B cell (primary cell): ENCODE measurements around the gene STAP2. TPM values are rescaled to one million over a fixed set of nuclear protein-coding genes. Genes with fewer than 3 reads are reported as not detected.
"Not testable (repeated sequence)": the region's sequence is repeated elsewhere in the genome, so short reads cannot be mapped to it uniquely, and the experiment has no call there.

Source experiments
- ATAC-seq: fragments of 200-7000 bp; cut with Tn5 transposase; one replicate; pipeline ENCODE4 v1.10.0; 2021; ENCODE audit warnings: low read depth, mild to moderate bottlenecking, moderate number of reproducible peaks, moderate library complexity
- CTCF ChIA-PET: fragments of 350-600 bp; sonication (Branson Sonifier 250); formaldehyde crosslinking; loops from one replicate; lab custom pipeline; 2021; ENCODE audit warnings: antibody characterized with exemption, inconsistent platforms; lab: Charles Lee
- POLR2A ChIA-PET: fragments of 350-600 bp; sonication (Branson Sonifier 250); formaldehyde crosslinking; loops from one replicate; lab custom pipeline; 2021; ENCODE audit warnings: antibody characterized with exemption; lab: Charles Lee
- DNase-seq: peaks from one replicate; pipeline ENCODE4 v3.0.0; 2013
- H2AFZ ChIP-seq: 2 replicates; pipeline ENCODE4 v1.6.1; 2012; ENCODE audit warnings: mild to moderate bottlenecking, low read depth, low read length; ENCODE audit not compliant: insufficient read depth, poor library complexity, severe bottlenecking
- H3K27ac ChIP-seq, 2 donors: 1 replicate in 1 of 2; 2 replicates in 1 of 2; pipeline ENCODE4 v1.5.1; 2012 to 2013; ENCODE audit warnings: low read length in 2 of 2, mild to moderate bottlenecking in 2 of 2, moderate library complexity in 1 of 2
- H3K27me3 ChIP-seq, 4 experiments: fragments of 200-600 bp in 1 of 4; sonication (generic) in 1 of 4; replicated peaks in 1 of 4; 1 replicate in 2 of 4; 2 replicates in 2 of 4; pipeline versions ENCODE4 v1.6.1 to v1.7.0; 2013 to 2016; ENCODE audit warnings: low read length in 3 of 4, mild to moderate bottlenecking in 2 of 4, mixed read lengths in 1 of 4, moderate library complexity in 1 of 4; ENCODE audit not compliant: insufficient read depth in 4 of 4, control insufficient read depth in 3 of 4; ENCODE audit errors: control extremely low read depth in 1 of 4
- H3K36me3 ChIP-seq, 2 experiments: replicated peaks in 1 of 2; 1 replicate in 1 of 2; 2 replicates in 1 of 2; pipeline versions ENCODE4 v1.6.1 to v1.7.1; 2013; ENCODE audit warnings: low read length in 1 of 2; ENCODE audit not compliant: insufficient read depth in 2 of 2, control insufficient read depth in 1 of 2; ENCODE audit errors: control extremely low read depth in 1 of 2, extremely low read depth in 1 of 2
- H3K4me1 ChIP-seq, 2 donors: fragments of 200-600 bp in 1 of 2; sonication (generic) in 1 of 2; 1 replicate in 1 of 2; 2 replicates in 1 of 2; pipeline versions ENCODE4 v1.5.1 to v1.6.1; 2013 to 2017; ENCODE audit warnings: low read length in 2 of 2; ENCODE audit not compliant: control insufficient read depth in 2 of 2, insufficient read depth in 2 of 2
- H3K4me2 ChIP-seq: replicated peaks from 2 replicates; pipeline ENCODE3; 2012; ENCODE audit warnings: mild to moderate bottlenecking, low read depth, low read length; ENCODE audit not compliant: poor library complexity, severe bottlenecking
- H3K4me3 ChIP-seq, 5 experiments: fragments of 200-600 bp in 1 of 5; sonication (generic) in 1 of 5; 1 replicate in 3 of 5; 2 replicates in 2 of 5; pipeline versions ENCODE4 v1.5.1 to v1.7.0; 2011 to 2016; ENCODE audit warnings: low read length in 4 of 5, mild to moderate bottlenecking in 4 of 5, low read depth in 2 of 5, control low read depth in 1 of 5, moderate library complexity in 1 of 5; ENCODE audit not compliant: insufficient read depth in 1 of 5; ENCODE audit errors: control extremely low read depth in 1 of 5, extremely low read depth in 1 of 5
- H3K79me2 ChIP-seq: fragments of 200-600 bp; sonication (generic); one replicate; pipeline ENCODE4 v1.6.0; 2016; ENCODE audit warnings: low read length; ENCODE audit not compliant: control insufficient read depth, insufficient read depth
- H3K9ac ChIP-seq: fragments of 200-600 bp; sonication (generic); 2 replicates; pipeline ENCODE4 v1.6.1; 2017; ENCODE audit warnings: mild to moderate bottlenecking, low read length, moderate library complexity
- H3K9me3 ChIP-seq, 3 donors: one replicate each; pipeline versions ENCODE4 v1.6.1 to v1.7.1; 2013; ENCODE audit warnings: low read length in 2 of 3; ENCODE audit not compliant: control insufficient read depth in 2 of 3, insufficient read depth in 1 of 3; ENCODE audit errors: control extremely low read depth in 1 of 3
- H4K20me1 ChIP-seq: 2 replicates; pipeline ENCODE4 v1.6.0; 2012; ENCODE audit warnings: mild to moderate bottlenecking, low read length; ENCODE audit not compliant: insufficient read depth, control insufficient read depth, poor library complexity, severe bottlenecking
- H3K27ac Mint-ChIP-seq: one replicate; pipeline ENCODE4 v1.8.0; 2021; ENCODE audit warnings: mixed read lengths
- H3K27me3 Mint-ChIP-seq: one replicate; pipeline ENCODE4 v1.8.0; 2021; ENCODE audit warnings: mixed read lengths
- H3K4me1 Mint-ChIP-seq: one replicate; pipeline ENCODE4 v1.8.0; 2021; ENCODE audit warnings: mixed read lengths
- H3K4me3 Mint-ChIP-seq: one replicate; pipeline ENCODE4 v1.8.0; 2021; ENCODE audit warnings: mixed read lengths
- H3K9me3 Mint-ChIP-seq: one replicate; pipeline ENCODE4 v1.8.0; 2022; ENCODE audit warnings: mixed read lengths; ENCODE audit not compliant: insufficient read depth
- EZH2 ChIP-seq: IDR thresholded peaks from 2 replicates; pipeline ENCODE4 v1.6.1; 2012; ENCODE audit warnings: borderline replicate concordance, low read depth, mild to moderate bottlenecking, moderate library complexity, low read length; ENCODE audit not compliant: insufficient read depth, poor library complexity, severe bottlenecking
- WGBS: methylation state at CpG from one replicate; pipeline ENCODE4 v1.1.5; 2013; ENCODE audit warnings: missing lambda C conversion rate; ENCODE audit not compliant: insufficient coverage; 5-methylcytosine and 5-hydroxymethylcytosine counted together
- intact Hi-C: fragments of 100-400 bp; cut with micrococcal nuclease; formaldehyde crosslinking; loops from one replicate; pipeline ENCODE4 v1.10.0; 2022
- polyA plus RNA-seq: library from polyadenylated mRNA; depleted of rRNA; stranded (reverse); fragments of >200 nt; gene quantifications from 2 replicates; pipeline ENCODE4 v1.2.3, GENCODE V29; 2012
- total RNA-seq, 2 donors: library from RNA; stranded (reverse); fragments of 120-200 nt in 1 of 2; gene quantifications; 1 replicate in 1 of 2; 2 replicates in 1 of 2; pipeline versions ENCODE4 v1.2.3 to v1.2.4, GENCODE V29; 2013 to 2022
- TF ChIP-seq, protein P1 (sequence below): fragments of 200-600 bp; IDR thresholded peaks from one replicate; pipeline ENCODE4 v1.8.0; 2022; ENCODE audit warnings: antibody characterized with exemption, mild to moderate bottlenecking

STAP2 gene
- total and polyA plus RNA-seq, 2 donors (not counting 1 experiment from before 2014, with no cell fraction given), result 0.27 to 0.72 TPM

DNA sequence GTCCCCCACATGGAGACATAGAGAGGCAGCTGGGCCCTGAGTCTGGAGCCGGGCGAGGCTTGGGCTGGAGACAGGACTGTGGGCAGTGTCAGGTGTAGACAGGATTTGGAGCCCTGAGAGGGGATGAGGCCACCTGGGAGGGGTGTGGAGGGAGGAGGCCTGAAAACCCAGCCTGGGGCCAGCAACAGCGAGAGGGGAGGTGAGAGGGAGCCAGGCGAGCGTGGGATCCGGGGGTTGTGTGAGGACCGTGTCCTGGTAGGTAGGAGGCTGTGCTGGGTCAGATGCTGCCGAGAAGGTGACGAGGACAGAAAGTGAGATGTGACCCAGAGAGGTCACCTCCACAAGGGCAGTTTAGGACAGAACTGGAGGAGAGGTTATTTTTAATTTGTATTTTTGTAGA lies 12.1 kb upstream of the STAP2 start:
- ATAC-seq, result no peak
- Mint-ChIP-seq H3K27me3 (no peaks in the 10 kb centered on the region), H3K9me3 (no peaks in the 10 kb centered on the region), H3K27ac (no peak overlapping the region), H3K4me3 (no peak overlapping the region), H3K4me1 (peaks cover 2% of the 10 kb centered on the region)
- H3K4me2 ChIP-seq, result no peak overlapping the region
- TF ChIP-seq, protein P1, sequence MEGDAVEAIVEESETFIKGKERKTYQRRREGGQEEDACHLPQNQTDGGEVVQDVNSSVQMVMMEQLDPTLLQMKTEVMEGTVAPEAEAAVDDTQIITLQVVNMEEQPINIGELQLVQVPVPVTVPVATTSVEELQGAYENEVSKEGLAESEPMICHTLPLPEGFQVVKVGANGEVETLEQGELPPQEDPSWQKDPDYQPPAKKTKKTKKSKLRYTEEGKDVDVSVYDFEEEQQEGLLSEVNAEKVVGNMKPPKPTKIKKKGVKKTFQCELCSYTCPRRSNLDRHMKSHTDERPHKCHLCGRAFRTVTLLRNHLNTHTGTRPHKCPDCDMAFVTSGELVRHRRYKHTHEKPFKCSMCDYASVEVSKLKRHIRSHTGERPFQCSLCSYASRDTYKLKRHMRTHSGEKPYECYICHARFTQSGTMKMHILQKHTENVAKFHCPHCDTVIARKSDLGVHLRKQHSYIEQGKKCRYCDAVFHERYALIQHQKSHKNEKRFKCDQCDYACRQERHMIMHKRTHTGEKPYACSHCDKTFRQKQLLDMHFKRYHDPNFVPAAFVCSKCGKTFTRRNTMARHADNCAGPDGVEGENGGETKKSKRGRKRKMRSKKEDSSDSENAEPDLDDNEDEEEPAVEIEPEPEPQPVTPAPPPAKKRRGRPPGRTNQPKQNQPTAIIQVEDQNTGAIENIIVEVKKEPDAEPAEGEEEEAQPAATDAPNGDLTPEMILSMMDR, result no peak
- TF ChIP-seq EZH2, result no peak
- intact Hi-C loops, result no loop called here
- WGBS, result 99% methylated on average over 9 of the region's 9 CpGs
- DNase-seq, result no peak
- POLR2A ChIA-PET, result no interaction called here
- H3K9me3 ChIP-seq, result no peaks in the 10 kb centered on the region
- no peak overlapping the region for H3K4me3 ChIP-seq
- no peaks in the 10 kb centered on the region for H4K20me1 ChIP-seq
- no peak overlapping the region for H3K9ac ChIP-seq
- CTCF ChIA-PET, result no interaction called here
- peaks cover 2 to 6% of the 10 kb centered on the region in 2 experiments for H3K36me3 ChIP-seq
- H2AFZ ChIP-seq, result no peak overlapping the region
- no peak overlapping the region for H3K27ac ChIP-seq
- H3K4me1 ChIP-seq, result peaks cover 0 to 5% of the 10 kb centered on the region in 2 donors
- no peaks in the 10 kb centered on the region for H3K27me3 ChIP-seq
- H3K79me2 ChIP-seq, result no peaks in the 10 kb centered on the region

DNA sequence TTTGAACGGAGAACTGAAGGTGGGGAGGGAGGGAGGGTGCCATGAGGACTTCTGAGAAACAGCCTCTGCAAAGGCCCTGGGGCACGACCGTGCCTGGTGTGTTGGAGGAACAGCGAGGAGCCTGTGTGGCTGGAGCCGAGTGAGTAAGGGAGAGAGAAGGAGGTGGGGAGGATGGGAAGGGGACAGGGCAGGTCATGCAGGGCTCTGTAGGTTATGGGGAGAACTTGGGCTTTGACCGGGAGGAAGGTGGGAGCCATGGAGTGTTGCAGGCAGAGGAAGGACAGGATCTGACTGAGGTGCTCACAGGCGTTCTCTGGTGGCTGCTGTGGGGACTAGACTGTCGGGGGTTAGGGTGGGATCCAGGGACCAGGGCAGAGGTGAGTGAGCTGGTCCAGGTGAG lies 11.5 kb upstream of the STAP2 start:
- Histone ChIP-seq H3K9ac (no peak overlapping the region), H3K4me1 (peaks cover 0 to 5% of the 10 kb centered on the region in 2 donors), H3K36me3 (peaks cover 2 to 9% of the 10 kb centered on the region in 2 experiments), H3K27ac (no peak overlapping the region), H2AFZ (no peak overlapping the region), H3K4me3 (no peak overlapping the region), H4K20me1 (no peaks in the 10 kb centered on the region), H3K79me2 (no peaks in the 10 kb centered on the region), H3K27me3 (no peaks in the 10 kb centered on the region), H3K9me3 (no peaks in the 10 kb centered on the region), H3K4me2 (no peak overlapping the region)
- intact Hi-C loops, result no loop called here
- ChIA-PET CTCF (no interaction called here), POLR2A (no interaction called here)
- Mint-ChIP-seq H3K27me3 (no peaks in the 10 kb centered on the region), H3K4me1 (peaks cover 5% of the 10 kb centered on the region), H3K9me3 (no peaks in the 10 kb centered on the region), H3K4me3 (no peak overlapping the region), H3K27ac (no peak overlapping the region)
- no peak for TF ChIP-seq EZH2
- TF ChIP-seq, protein P1, result no peak
- ATAC-seq (no peak), DNase-seq (no peak)
- WGBS, result 90% methylated on average over 8 of the region's 8 CpGs

DNA sequence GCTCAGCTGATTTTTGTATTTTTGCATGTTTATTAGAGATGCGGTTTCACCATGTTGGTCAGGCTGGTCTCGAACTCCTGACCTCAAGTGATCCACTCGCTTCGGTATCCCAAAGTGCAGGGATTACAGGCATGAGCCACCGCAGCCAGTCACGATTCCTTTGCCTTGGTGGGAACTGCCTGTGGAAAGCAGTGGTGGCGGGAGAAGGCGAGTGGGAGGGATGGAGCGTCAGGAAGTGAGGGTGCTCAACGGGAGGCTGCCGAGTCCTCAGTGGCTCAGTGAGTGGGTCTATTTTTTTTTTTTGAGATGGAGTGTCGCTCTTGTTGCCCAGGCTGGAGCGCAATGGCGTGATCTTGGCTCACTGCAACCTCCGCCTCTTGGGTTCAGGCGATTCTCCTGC lies 10.6 kb upstream of the STAP2 start:
- POLR2A ChIA-PET, H3K27ac ChIP-seq, DNase-seq, H3K27ac Mint-ChIP-seq, H3K4me1 Mint-ChIP-seq, H2AFZ ChIP-seq, H3K4me2 ChIP-seq, ATAC-seq, H3K36me3 ChIP-seq, CTCF ChIA-PET, H3K9ac ChIP-seq, H3K4me3 ChIP-seq, H3K4me3 Mint-ChIP-seq, H3K9me3 ChIP-seq, H3K27me3 ChIP-seq, H4K20me1 ChIP-seq, intact Hi-C loops, H3K9me3 Mint-ChIP-seq, H3K4me1 ChIP-seq, H3K79me2 ChIP-seq, H3K27me3 Mint-ChIP-seq: not testable (repeated sequence)
- 99% methylated on average over 10 of the region's 16 CpGs for WGBS
